NCI-H1436 (cell line): ENCODE results near the gene PITPNC1.
A peak's percentile ranks its signal among the peaks of the same experiment; 100 is the strongest.
"Not testable (repeated sequence)": the region's sequence is repeated elsewhere in the genome, so short reads cannot be mapped to it uniquely, and the experiment has no call there.

ENCODE experiments used
- DNase-seq: peaks from one replicate; lab custom pipeline; 2025; lab: John Stamatoyannopoulos, UW

PITPNC1 gene

DNA sequence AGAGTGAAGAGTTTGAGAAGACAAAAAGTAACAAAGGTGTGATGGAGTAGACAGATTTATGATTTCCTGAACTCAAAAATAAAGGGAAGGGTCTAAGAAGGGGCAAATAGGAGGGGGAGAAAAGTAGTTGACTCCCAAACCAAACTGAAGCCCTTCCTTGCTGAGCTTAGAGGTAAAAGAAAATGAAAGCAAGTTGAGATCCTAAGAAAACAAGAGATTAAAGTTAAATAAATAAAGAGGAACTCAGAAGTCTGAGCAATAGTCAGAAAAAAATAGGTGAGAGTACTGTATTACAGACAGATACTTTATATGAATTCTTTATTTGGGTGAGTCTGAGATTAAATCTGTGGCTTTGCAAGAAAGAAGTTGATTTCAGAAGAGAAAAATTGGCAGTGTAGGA lies 7.4 kb upstream of the PITPNC1 start:
- DNase-seq: no peak

DNA sequence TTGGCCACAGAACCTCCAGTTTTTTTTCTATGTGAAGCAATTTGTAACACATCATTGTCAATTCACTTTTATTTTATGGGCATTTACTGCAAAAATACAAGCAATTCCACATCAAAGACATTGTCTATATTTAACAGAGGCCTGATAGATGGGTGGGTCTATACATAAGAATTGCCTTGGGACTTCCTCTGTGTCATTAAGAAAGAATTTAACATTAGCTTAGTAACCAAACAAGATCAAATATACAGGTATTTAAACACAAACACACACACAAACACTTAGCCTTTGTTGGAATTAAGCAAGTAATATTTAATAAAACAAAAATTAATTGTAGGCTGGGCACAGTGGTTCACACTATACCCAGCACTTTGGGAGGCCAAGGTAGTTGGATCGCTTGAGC lies 4.3 kb upstream of the PITPNC1 start:
- no peak for DNase-seq

DNA sequence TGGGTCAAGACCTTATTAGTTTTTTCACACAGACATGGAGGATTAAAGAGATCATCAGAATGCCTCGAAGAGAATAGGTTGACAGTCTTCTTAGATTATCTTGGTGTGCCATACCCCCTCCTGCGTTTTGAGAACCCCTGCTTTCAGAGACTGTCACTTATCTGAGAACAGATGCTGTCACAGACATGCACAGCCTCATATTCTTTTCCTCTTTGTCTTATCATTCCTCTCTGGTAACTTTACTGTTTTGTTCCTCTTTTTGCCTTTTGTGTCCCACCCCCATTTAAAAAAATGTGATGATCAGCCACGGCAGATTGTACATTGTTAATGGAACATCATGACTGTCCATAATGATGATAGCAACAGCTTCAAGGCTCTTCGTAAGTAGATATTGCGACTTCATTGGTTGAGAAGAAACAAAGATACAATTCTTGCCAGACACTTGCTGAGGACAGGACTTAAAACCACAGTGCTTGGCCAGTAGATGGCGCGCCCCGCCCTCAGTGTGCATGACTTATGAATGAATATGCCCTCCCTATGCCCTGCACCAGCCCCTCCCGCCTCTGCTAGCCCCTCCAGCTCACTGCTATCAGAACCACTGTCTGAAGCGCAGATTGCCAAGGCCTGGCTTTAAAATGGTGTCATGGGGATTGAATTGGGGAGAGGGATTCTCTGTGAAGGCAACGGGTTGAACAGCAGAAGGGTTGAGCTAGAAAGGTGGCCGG lies 2.6 kb upstream of the PITPNC1 start:
- peak; percentile 88 for DNase-seq

DNA sequence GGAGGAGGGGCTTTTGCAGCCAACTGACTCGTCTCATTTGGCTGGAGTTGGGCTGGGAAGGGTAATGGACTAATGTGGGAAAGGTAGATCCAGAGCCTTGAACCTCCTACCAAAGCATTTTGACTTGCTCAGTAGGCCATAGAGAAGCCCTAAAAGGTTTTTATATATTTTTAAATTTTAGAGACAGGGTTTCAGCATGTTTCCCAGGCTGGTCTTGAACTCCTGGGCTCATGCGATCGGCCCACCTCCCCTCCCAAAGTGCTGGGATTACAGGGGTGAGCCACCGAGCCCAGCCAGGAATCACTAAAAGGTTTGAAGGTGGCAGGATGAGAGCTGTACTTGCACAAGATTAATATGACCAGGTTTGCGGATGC lies 2.0 kb upstream of the PITPNC1 start:
- no peak for DNase-seq

GRCh38 chr17:67375716-67376115 lies 1.4 kb upstream of the PITPNC1 start:
- no peak for DNase-seq

DNA sequence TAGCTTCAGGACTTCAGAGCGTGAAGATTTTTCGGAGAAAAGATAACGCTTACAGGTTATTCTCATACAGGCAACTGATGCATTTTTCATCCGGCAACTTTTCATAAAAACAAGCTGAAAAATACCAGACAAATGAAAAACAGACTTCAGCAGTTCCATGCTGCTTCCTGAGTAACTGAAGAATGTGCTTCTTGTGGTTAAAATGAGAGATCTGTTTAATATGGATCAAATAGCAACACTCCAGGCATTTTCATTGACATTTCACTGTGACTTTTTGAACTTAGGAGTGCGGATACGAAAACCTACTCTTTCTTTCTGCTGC lies 705 bp upstream of the PITPNC1 start:
- DNase-seq: no peak

DNA sequence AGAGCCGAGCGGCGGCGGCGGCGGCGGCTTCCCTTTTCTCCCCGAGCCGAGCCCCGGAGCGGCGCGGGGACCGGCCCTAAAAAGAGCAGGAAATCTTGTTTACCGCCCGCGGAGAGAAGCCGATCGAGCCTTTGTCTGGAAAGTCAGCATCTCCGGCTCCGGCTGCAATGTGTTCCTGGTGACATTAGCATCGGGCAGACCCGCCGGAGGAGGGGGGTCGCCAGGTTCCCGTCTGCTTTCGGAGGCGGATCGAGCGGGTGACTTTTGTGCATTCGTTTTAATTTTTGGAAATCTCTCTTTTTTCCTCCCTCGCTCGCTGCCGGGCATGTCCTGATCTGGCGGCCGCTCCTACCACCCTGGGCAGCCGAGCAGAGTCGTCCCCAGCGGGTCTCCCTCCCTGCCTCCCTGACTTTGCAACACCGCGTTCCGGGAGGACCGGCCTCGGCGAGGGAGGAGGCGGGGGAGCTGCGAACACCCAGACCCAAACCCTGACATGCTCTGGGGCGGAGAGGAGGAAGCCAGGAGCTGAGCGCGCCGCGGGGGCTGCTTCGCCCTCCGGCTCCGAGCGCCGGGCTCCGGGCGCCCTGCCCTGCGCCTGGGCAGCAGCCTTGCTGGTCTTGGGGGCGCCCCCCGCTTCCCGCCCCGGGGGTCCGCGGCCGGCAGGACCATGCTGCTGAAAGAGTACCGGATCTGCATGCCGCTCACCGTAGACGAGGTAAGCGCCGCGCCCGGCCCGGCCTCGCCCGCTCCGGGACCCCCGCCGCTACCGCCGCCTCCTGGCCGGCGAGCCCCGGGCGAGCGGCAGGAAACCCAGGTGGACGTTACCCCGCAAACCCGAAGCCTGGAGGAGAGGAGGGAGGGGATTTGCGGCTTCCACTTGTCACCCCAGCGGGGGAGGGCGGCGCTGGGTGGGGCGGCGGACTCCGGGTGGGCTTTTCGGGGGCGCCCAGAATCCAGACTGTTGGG lies 690 bp downstream of the PITPNC1 start:
- peak; percentile 13 for DNase-seq

GRCh38 chr17:67378454-67379250 lies 1.6 kb downstream of the PITPNC1 start:
- peak; percentile 72 for DNase-seq

DNA sequence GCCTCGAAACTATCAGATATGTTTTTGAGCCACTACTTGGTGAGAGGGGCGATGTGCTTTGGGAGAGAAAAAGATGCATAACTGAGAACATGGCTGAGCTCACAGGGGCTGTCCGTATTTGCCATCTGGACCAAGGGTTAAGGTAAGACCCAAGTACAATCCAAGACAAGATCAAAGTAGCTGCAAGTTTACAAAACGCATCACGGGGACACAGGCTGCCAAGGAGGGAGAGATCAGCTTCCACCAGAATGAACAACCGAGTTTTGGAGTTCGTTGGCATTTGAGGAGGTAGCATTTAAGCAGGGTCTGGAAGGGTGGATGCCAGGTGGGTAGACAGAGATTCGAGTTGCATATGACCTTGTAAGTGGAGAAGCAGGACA lies 2.2 kb downstream of the PITPNC1 start:
- no peak for DNase-seq

DNA sequence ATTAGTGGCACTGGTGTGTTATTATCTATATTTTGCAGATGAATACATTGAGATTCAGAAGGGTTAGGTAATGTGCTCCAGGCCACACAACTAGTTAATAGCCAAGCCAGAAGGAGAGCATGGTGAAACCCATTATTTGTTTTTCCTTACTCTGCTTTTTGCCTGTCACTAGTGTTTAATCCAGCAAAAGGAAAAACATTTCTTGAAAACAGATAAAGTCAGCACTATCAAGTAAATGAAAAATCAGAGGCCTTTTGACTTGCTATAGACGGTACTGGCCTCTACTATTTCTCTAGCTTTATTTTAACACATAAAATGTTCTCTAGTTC lies 4.8 kb downstream of the PITPNC1 start:
- DNase-seq: no peak

- DNase-seq: no peak
Observed at GRCh38 chr17:67385122-67385988, 8.3 kb downstream of the PITPNC1 start.

GRCh38 chr17:67386965-67387551 lies 10.0 kb downstream of the PITPNC1 start:
- peak; percentile 61 for DNase-seq

- not testable (repeated sequence) for DNase-seq
Observed at GRCh38 chr17:67388536-67388935, 11.5 kb downstream of the PITPNC1 start.

GRCh38 chr17:67388986-67389385 lies 11.9 kb downstream of the PITPNC1 start:
- no peak for DNase-seq

DNA sequence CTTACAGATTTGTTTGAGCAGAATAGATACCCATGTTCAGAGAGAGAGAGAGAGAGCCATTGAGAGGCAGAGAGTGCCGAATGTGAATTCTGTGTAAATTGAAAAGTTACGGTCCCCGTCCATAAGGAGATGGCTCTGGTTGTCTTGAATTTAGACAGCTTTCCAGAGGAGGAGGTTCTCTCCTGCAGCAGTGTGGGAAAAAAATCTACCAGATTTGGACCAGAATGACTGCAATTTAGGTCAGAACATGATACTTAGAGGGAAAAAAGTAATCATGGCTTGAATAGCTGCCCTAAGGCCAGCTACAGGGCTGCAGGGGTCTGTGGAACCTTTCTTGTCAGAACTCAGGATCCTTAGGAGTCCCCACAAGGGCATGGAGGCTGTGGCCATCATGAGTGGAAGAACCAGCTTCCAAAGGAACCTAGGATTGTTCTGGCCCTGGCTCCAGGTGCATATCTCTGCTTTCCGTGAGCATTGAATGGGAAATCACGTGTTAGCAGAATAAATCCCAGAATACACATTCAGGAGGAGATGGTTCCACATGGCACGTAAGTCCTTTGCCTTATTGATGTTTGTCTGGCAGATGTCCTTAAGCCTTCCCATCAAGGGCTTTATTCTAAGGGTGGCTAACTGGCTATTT lies 13.0 kb downstream of the PITPNC1 start:
- DNase-seq: no peak

DNA sequence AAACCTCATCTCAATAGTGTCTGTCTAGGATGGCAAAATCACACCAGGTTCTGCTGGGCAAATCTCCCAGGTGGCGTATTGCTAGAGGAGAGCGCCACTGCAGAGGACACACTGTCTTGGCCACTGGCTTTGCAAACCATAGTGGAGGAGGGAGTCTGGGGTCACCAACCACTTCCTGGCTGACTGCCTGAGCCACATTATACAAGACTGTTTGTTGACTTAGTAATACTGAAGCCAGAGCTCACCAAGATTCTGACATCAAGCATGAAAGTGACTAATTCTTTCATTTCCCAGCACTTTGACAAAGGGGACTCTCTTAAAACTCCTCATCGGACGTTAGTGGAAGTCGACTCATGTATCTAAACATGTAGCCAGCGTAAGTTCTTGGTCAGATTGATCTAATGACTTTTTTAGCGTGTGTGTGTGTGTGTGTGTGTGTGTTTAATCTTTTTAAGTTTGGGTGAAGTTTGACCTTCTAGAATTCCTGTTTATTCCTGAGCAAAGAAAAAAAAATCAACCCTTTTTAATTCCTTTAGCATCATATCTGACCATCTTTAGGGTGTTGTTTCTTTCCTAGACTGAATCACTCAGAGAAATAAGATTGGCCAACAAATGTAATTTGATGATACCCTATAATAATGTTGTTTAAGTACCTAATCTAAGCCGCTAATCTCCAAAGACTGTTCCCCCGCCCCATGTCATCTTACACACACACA lies 13.7 kb downstream of the PITPNC1 start:
- no peak for DNase-seq

GRCh38 chr17:67392111-67392510 lies 15.0 kb downstream of the PITPNC1 start:
- DNase-seq: no peak

GRCh38 chr17:67393809-67394397 lies 16.8 kb downstream of the PITPNC1 start:
- no peak for DNase-seq

DNA sequence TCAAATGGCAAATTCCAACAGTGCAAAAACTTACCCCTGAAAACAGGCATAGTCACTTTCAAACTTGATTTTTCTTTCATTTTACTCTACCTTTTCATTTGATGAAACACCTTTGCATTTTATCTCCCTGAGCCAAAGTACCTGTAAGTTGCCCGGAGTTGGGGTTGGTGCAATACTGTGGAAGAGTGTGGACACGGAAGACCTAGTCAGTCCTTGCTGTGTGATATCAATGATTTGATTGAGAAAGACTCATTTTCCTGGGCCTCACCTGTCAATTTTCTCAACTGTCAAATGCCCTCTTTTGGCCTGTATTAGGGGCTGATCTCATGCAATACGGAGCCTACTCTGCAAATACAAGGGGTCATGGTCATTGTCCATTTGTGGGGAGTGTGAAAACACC lies 22.6 kb downstream of the PITPNC1 start:
- no peak for DNase-seq

DNA sequence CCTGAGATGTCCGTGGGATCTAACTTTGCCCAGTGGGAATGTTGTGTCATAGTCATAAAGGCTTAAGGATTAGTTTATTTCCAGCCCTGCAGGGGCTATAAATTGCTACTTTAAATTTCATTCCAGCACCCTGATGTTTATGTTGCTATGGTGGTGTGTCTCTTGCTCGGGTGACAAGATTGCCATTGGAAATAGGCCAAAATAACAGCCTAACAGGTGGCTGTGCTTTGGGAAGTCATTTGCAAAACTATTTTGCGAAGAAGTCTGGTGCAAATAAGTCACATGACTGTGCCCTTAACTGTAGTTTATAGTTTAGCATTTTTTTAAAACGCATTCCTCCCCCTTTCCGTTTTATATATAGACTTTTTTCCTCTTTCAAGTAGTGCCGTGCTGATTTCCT lies 23.1 kb downstream of the PITPNC1 start:
- no peak for DNase-seq
